Measurements from ENCODE around the gene COX7C.
"Not testable (repeated sequence)": the region's sequence is repeated elsewhere in the genome, so short reads cannot be mapped to it uniquely, and the experiment has no call there.

Gene COX7C

DNA sequence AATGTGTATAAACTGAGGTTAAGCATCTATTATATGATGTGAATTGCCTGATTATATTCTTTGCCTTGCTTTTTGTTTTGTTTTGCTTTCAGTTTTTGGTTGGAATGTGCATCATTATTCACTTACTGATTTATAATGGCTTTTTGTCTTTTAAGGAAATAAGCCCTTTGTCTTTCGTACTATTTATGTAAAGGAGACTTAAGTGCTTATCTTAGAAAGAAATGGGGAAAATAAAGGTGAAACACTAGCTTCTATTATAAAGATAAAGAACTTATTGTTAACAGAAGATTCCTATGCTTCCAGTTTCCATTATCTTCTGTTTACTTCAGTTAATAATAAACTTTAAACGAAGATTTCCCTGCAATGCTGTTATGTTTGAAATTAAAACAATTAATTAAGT, 23.3 kb downstream of the COX7C start:
- TF ChIP-seq, protein P1, sequence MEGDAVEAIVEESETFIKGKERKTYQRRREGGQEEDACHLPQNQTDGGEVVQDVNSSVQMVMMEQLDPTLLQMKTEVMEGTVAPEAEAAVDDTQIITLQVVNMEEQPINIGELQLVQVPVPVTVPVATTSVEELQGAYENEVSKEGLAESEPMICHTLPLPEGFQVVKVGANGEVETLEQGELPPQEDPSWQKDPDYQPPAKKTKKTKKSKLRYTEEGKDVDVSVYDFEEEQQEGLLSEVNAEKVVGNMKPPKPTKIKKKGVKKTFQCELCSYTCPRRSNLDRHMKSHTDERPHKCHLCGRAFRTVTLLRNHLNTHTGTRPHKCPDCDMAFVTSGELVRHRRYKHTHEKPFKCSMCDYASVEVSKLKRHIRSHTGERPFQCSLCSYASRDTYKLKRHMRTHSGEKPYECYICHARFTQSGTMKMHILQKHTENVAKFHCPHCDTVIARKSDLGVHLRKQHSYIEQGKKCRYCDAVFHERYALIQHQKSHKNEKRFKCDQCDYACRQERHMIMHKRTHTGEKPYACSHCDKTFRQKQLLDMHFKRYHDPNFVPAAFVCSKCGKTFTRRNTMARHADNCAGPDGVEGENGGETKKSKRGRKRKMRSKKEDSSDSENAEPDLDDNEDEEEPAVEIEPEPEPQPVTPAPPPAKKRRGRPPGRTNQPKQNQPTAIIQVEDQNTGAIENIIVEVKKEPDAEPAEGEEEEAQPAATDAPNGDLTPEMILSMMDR (conservative IDR thresholded peaks at IDR 0.05; ENCODE audit: low read length), result no peak

DNA sequence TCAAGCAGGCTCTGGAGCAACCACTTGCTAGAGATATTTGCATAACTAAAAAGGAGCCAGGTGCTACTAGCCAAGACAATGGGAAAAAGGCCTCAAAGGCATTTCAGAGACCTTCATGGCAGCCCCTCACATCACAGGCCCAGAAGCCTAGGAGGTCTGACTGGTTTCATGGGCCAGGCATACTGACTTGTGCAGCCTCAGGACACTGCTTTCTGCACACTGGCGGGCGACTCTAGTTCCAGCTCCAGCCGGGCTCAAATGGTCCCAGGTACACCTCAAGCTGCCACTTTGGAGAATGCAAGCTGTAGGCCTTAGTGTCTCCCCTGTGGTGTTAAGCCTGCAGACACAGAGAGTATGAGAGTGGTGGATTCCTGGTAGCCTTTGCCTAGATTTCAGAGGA, 27.1 kb downstream of the COX7C start:
- no peak overlapping the region for H3K4me3 ChIP-seq (ENCODE audit: low read length)
- no peak for DNase-seq (ENCODE audit: low read depth)
- TF ChIP-seq, protein P1 (conservative IDR thresholded peaks at IDR 0.05; ENCODE audit: low read length), result no peak

More for the DNA sequence above, 23.3 kb downstream of the COX7C start:
- DNase-seq (ENCODE audit: low read depth), result no peak
- H3K4me3 ChIP-seq (ENCODE audit: low read length), result no peak overlapping the region

DNA sequence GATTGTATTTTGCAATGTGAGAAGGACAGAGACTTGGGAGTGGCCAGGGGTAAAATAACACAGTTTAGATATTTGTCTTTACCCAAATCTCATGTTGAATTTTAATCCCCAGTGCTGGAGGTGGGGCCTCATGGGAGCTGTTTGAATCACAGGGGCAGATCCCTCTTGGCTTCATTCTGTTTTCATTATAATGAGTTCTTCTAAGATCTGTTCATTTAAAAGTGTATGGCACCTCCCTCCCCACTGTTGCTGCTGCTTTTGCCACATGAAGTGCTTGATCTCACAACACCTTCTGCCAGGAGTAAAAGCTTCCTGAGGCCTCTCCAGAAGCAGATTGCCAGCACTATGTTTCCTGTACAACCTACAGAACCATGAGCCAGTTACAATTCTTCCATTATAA, 28.1 kb downstream of the COX7C start:
- TF ChIP-seq, protein P1 (conservative IDR thresholded peaks at IDR 0.05; ENCODE audit: low read length), result no peak
- no peak for DNase-seq (ENCODE audit: low read depth)
- no peak overlapping the region for H3K4me3 ChIP-seq (ENCODE audit: low read length)

DNA sequence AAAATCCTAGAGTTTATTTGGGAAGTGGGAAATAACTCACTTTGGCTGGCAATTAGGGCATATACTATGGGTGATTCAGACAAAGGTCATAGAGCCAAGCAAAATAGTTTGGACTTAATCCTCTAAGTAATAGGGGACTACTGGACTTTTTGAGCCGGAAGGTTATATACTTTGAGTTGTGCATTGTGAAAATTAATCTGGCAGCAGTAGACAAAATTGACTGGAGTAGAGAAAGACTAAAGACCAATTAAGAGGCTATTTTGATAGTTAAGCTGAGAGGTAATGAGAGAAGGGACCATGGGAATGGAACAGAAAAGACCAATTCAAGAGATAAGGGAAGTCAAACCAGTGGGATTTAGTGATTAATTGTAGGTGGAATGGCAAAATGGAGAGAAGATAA, 28.9 kb downstream of the COX7C start:
- DNase-seq (ENCODE audit: low read depth), result no peak
- TF ChIP-seq, protein P1 (conservative IDR thresholded peaks at IDR 0.05; ENCODE audit: low read length), result no peak

DNA sequence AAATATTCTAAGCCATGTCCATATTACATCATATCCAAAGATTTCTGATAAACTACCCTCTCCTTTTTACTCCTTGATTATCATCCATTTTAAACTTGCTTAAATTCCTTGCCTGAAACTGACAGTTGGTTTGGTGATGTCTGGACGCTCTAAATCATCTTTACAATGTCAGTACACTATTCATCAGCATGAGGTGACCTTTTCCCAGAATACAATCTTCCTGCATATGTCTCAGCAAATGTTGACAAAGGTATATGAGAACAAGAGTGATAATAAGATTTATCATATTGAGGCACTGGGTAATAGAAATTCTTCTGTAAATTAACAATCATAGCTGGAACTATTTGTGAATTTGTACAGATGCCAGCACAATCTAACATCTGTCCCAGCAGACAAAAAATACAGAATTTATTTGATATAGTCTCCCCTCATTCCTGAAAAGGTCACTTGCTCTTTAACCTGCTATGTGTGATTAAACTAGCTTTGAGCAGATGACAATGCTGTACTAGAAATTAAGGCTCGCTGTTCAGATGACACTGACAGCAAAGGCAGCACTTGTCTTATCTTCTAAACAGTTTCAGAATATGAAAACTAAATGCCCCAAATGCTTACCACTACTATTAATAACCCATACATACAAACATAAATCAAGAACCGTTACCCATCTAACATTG, 32.2 kb downstream of the COX7C start:
- no peak overlapping the region for H3K4me3 ChIP-seq (ENCODE audit: low read length)
- TF ChIP-seq, protein P1 (conservative IDR thresholded peaks at IDR 0.05; ENCODE audit: low read length), result no peak
- DNase-seq (ENCODE audit: low read depth), result no peak

More for the DNA sequence above, 28.9 kb downstream of the COX7C start:
- H3K4me3 ChIP-seq (ENCODE audit: low read length), result no peak overlapping the region

DNA sequence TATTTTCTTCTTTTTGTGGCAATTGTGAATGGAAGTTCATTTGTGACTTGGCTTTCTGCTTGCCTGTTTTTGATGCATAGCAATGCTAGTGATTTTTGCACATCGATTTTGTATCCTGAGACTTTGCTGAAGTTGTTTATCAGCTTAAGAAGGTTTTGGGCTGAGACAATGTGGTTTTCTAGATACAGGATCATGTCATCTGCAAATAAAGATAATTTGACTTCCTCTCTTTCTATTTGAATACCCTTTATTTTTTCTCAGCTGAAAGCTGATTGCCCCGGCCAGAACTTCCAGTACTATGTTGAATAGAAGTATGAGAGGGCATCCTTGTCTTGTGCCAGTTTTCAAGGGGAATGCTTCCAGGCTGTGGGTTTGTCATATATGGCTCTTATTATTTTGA, 43.0 kb downstream of the COX7C start:
- H3K4me3 ChIP-seq (ENCODE audit: low read length); DNase-seq (ENCODE audit: low read depth): not testable (repeated sequence)

DNA sequence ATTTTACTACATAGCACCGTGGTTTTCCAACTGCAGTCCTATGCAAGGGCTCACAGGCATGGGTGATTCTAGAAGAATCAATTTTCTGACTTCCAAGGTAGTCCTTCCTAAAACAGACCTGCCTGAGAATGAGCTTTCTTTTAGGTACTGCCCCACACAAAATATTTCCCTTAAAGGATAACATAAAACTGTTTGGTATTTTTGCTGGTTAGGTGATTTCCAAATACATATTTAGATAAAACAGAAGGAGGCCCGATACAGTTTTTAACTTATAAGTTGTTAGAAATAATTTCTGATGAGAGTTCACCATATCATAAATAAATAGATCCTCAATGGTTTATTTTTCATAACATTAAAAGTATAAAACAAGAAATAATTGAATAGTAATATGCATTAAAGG, 46.4 kb downstream of the COX7C start:
- DNase-seq (ENCODE audit: low read depth), result no peak
- TF ChIP-seq, protein P1 (conservative IDR thresholded peaks at IDR 0.05; ENCODE audit: low read length), result no peak
- H3K4me3 ChIP-seq (ENCODE audit: low read length), result no peak overlapping the region
